ENCODE results near the gene FOXL2.

Gene FOXL2

DNA sequence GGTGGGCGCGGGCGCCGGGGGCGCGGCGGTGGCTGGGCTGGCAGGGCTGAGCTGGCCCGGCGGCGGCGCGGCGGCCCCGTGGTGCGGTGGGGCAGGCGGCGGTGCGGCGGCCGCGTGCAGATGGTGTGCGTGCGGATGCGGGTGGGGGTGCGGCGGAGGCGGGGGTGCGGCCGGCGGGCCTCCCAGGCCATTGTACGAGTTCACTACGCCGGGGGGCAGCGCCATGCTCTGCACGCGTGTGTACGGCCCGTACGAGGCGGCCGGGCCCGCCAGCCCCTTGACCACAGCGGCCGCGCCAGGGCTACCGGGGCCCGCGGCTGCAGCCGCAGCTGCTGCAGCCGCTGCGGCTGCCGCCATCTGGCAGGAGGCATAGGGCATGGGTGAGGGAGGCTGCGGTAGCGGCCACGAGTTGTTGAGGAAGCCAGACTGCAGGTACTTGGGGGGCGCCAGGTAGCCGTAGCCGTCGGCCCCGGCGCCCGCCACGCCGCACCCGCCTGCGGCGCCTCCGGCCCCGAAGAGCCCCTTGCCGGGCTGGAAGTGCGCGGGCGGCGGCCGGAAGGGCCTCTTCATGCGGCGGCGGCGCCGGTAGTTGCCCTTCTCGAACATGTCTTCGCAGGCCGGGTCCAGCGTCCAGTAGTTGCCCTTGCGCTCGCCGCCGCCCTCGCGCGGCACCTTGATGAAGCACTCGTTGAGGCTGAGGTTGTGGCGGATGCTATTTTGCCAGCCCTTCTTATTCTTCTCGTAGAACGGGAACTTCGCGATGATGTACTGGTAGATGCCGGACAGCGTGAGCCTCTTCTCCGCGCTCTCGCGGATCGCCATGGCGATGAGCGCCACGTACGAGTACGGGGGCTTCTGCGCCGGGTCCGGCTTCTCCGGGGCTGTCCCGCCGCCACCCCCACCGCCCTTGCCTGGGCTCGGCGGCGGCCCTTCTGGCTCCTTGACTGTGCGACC lies 951 bp downstream of the FOXL2 start:
- DNase-seq (ENCODE audit: low read depth in 4 of 4, low spot score in 1 of 4): no peak

DNA sequence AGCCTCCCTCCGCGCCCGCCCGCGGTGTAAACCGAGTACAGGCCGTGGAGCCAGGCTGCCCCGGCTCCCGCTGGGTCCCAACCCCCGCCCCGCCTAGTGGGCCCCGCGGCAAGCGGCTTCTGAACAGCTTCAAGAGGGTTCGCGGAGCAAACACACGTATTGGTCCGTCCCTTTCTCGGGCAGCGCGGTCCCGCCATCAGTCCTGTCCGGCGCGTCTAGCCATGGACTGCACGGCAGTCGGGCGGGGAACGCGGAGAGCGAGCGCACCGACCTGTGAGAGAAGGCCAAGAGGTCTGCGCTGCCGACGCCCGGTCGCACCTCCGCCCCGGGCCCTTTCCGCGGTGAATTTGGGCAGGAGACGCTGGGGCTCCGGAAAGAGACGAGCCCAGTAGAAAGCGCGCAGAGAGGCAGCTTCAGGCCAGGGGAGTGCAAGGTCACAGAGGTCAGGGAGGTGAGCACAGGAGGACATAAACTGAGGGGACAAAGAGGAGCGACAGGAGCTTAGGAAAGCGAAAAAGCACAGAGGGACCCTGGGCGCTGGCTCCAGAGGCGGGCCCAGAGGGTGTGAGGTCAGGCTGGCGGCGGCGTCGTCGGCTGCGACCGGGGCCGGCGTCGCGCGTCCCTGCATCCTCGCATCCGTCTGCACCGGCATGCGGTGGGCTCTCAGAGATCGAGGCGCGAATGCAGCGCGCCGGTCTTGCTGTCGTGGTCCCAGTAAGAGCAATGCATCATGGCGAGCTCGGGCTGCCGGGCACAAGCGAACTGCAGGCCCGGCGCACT lies 1.8 kb downstream of the FOXL2 start:
- DNase-seq (ENCODE audit: low read depth in 4 of 4, low spot score in 1 of 4): no peak

DNA sequence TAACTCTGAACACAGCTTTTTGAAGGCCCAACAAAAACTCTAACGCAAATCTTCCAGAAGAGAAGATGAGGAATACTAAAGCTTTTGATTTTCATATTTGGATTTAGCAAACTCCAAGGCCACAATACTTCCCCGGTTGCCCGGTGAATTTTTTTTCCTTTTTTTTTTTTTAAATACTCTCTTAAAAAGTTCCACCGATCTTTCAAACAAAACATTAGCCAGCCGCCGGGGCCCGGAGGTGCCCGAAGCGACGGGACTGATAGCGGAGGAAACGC lies 2.3 kb downstream of the FOXL2 start:
- no peak for DNase-seq (ENCODE audit: low read depth in 4 of 4, low spot score in 1 of 4)

DNA sequence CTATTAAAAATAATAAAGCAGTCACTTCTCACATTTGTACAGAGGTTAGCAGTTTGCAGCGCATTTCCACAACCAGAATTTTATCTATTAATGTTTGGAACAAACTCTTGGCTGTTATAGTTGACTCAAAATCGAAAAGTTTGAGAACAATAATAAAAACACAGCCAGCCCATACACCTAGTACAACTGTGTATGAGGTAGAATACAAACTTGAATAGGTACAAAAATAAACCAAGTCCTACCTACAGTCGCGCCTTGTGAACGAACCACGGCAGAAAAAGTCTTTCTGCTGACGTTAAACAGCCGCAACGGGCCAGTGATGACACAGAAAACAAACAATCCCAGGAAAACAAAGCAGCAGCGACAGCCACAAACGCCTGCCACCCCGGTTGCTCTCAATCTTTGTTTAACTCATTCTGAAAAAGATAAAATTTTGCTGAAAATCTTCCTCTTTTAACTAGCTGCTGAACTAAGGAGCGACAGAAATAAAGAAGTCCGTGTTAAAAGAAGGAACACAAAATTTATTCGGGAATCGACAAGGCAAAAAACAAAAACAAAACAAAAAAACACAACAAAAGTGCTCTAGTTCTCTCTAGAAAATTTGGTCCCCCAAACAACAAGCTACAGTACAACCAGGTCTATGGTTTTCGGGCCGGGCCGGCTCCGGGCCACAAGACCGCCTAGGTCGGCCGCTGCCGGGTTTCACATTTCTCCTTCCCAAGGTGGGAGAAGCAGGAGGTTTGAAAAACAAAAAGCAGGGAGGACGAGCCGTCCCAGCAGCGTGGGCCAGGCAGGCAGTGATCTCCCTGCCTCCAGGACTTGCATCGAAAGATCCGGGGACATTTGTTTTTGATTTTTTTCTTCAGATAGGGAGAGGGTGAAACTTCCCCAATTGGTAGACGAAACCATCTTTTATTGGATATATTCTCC lies 2.9 kb downstream of the FOXL2 start:
- DNase-seq (ENCODE audit: low read depth in 4 of 4, low spot score in 1 of 4): no peak

DNA sequence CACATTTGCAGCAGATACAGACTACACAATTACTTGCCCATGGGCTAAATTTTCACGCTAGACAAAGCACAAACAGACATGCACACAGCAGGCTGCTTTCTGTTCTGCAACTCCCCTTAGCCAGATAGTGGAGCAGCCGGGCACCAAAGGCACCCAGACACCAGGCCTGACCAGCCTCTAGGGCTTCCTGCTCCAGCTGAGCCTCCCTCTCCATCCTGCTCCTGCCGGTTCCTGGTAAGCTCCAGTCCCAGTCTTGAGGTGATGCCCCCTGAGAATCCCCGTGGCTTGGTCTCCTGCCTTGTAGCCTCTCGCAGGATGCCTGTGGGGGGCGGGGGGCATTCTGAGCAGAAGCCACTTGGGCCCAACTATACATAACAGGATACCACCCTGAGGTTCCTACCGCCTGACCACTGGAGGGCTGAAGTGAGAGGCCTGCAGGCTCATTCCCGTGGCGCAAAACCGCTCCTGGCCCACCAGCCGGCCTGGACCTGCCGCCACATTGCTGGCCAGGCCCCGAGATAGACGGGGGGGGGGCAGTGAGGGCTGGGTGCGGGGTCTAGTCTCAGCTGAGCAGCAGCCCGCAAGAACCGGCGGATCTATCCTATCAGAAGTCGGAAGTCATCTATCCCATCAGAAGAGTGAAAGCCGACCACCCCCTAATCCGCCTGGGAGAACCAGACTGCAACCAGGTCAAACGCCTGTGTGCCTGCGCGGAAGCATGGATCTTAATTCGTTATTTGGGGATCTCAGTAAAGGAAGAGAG lies 3.9 kb downstream of the FOXL2 start:
- no peak for DNase-seq (ENCODE audit: low read depth in 4 of 4, low spot score in 1 of 4)

DNA sequence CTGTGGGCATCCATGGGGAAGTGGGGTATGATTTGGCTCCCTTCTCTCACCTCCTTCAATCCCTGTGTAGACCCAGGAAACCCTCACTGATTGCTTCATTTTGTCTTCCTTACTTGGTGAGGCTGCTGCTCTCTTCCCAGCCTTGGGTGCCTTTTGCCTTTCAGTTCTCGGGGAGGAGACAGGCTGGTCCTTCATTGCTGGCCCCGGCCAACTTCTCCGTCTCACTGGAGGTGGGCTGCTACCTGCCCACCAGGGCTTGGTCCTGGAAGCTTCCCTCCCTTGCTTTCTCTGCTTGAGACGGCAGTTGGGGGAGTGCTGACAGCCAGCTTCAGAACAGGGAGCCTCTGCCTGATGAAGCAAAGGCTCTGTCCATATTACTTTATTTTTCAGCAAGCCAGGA lies 4.7 kb downstream of the FOXL2 start:
- no peak for DNase-seq (ENCODE audit: low read depth in 4 of 4, low spot score in 1 of 4)

DNA sequence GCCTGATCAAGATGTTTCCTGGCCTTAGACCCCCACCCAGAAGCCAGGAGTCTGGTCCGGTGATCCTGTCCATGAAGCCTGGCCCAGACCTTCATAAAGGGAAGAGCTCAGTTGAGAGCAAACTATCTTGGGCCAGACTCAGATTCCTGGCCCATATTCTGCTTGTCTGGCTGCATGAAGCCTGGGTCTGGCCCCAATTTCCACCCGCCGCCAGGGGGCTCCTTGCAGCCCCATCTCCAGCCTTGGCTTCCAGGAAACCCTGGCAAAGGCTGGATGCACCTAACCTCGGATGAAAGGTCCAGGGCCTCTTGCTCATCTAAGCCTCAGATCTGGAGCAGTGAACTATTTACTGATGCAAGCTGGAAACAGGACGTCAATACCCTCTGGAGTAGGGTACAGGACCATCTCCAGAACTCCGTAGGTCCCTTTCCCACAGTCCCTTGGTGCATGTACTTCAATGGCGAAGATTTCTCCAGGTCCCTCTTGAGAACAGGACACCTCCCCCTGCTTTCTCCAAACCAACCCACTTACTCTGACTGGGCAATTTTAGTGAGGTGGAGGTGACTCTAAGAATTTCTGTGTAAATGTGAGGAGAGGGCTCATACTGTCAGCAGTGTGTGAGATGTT lies 5.6 kb downstream of the FOXL2 start:
- DNase-seq (ENCODE audit: low read depth in 4 of 4, low spot score in 1 of 4): no peak

DNA sequence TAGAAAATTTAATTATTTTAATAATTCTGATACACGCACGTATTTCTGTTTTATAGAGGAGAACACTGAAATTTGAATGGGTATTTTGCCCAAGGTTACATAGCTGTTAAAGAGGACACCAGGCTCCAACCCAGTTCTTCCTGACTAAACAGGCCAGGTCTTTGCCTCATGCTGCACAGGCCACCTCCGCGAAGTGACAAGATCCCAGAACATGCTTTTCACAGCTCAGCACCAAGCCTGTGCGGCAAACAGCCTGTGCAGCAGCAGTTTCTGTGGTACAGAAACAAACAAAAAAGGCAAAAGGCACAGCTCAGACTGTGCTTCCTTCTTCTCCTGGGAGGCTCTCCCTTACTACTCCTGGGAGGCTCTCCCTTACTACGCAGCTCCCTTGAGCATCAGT lies 6.5 kb downstream of the FOXL2 start:
- no peak for DNase-seq (ENCODE audit: low read depth in 4 of 4, low spot score in 1 of 4)

DNA sequence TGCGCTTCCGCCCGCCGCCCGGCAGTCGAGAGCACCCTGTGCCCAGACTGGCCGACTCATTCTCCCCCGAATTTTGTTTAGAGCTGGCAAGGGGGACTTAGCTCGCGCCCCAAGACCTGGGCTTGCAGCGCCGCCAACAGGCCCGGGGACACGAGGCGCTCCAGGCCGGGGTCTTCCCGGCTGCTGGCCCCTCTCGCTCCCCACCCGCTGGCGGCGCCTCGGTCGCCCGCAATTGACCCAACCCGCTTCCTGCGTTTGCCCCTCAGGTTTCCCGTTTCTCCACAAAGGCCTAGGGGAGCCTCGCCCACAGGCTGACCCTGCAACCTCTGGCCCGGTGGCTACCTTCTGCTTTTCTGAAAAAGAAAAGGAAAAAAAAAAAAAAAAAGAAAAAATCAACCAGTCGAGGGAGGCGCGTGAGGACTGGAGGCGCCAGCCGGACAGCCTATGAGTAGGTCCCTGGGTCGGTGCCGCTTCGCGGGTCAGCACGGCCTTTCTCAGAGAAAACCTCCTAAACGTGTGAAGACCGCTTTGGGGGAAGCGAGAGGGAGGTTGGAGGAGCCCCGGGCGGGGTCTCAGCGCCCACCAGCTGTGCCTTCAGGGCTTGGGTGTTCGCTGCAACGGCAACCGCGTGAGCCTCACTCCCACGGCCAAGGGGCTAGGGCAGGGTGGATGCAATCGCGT lies 7.2 kb downstream of the FOXL2 start:
- DNase-seq (ENCODE audit: low read depth in 4 of 4, low spot score in 1 of 4): no peak

DNA sequence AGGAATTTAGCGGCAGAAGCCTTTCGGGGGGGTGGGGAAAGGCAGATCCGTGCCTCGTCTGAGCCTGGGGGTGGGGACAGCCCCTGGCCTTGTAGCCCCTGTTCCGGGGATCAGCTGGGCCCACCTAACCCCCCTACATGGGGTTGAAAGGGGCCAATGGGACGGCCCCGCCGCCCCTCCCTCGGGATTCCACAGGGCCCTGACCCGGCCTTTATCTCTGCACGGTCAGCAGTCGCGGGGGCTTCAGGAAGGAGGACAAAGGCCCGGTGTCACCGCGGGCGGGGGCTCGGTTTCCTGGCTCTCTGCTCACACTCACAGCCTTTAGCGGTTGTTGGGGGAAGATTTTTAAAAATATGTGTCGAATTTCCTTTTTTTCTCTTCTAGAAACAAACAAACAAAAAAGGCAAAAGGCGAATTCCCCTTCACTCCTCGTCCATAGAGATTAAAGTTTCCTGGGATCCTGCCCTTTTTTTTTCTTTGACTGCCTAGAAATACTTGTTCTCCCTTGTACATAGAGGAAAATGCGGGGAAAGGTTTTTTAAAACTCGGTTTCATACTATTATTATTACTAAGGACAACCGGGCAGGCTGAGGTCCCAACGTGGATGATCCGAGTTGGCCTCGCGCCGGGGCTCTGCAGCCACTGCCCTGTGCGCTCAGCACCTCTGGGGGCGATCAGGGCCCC lies 7.9 kb downstream of the FOXL2 start:
- no peak for DNase-seq (ENCODE audit: low read depth in 4 of 4, low spot score in 1 of 4)

DNA sequence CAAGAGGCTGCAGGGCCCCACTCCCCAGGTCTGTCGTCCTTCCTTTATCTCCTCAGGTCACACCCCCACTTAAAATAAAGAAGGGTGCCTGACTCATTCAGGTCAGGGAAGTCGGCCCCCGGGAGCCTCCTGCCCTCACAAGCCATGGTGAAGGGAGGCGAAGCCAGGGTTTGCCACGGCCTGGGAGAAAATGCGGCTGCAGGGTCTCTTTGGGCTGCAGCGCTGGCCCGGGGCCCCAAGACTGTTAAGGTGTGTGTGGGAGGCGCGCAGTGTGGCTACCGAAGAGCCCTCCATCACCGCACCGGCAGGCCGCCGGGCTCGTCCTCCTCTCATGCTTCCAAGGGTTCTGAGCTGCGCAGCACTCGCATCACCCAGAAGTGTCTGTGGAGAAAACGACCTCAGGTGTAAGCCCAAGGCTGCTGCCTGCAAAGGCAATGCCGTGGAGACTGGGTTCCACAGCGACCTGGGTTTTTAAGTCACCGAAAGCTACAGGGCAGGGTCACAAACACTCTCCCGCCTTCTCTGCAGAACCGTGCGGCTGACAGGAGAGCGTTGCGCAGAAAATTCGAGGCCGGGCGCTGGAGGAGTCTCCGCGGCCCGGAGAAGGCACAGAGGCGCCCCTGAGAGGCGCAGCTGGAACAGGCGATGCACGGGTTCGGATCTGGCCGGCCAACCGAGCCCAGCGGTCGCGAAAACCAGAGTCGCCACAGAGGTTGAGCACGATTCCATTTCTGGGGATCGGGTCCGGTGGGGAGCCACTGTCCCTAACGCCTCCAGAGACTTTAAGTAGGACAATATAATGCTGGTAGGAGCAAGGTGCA lies 8.7 kb downstream of the FOXL2 start:
- DNase-seq (ENCODE audit: low read depth in 4 of 4, low spot score in 1 of 4): no peak

DNA sequence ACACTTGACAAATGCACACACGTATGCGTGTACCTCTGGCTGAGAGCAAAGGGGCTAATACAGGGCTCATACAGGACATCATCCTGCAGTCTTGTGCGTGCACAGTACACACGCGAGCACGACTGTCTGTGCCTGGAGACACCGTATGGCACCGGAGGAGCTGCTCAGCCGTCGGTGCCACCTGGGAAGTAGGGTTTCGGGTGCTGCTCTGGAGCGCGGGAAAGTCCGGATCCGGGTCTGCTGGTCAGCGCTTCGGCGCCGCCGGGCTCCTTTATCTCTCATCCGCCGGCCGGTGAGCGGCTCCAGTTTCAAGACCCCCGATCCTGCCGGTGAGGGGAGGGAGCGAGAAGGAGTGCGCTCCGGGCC lies 9.3 kb downstream of the FOXL2 start:
- DNase-seq (ENCODE audit: low read depth in 4 of 4, low spot score in 1 of 4): no peak

DNA sequence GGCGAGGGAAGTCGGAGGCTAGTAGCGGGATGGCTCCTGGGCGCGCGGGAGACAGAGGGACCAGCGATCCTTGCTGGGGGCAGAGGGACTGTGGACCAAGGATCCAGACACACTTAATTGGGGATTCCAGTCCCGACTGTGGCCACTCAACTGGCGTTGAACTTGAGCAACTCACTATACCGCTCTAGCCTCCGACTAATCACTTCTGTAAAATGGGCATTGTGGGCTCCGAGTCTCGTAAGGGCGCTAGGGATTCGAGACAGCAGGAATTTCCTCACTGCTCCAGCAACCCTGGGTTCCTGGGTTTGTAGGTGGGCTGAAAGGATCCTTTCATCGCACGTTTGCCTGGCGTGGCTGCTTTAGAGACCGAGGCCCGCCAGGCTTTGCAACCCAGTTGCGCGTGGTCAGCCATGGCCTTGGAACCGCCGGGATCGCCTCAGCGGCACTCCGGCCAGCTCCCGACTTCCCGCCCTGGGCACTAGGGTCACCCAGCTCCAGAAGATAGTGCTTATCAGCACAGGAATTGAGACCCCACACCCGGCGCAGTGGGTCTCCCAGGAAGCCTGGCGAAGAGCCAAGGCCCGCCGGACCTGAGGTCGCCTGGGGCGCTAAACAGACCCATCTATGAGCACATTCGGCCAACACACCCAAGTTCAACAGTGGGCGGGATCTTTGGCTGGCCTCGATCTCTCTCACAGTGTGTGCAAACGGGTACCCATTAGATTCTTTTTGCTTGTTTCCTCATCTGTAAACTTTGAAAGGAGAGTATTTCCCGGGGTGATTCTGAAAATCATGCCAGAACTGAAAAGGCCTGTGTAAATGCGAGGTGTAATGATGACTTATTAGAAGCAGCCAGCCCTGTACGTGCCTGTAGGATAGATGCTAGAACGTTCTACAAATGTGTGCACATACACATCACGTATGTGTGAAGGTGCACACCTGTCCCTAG lies 9.9 kb downstream of the FOXL2 start:
- DNase-seq (ENCODE audit: low read depth in 4 of 4, low spot score in 1 of 4): no peak

DNA sequence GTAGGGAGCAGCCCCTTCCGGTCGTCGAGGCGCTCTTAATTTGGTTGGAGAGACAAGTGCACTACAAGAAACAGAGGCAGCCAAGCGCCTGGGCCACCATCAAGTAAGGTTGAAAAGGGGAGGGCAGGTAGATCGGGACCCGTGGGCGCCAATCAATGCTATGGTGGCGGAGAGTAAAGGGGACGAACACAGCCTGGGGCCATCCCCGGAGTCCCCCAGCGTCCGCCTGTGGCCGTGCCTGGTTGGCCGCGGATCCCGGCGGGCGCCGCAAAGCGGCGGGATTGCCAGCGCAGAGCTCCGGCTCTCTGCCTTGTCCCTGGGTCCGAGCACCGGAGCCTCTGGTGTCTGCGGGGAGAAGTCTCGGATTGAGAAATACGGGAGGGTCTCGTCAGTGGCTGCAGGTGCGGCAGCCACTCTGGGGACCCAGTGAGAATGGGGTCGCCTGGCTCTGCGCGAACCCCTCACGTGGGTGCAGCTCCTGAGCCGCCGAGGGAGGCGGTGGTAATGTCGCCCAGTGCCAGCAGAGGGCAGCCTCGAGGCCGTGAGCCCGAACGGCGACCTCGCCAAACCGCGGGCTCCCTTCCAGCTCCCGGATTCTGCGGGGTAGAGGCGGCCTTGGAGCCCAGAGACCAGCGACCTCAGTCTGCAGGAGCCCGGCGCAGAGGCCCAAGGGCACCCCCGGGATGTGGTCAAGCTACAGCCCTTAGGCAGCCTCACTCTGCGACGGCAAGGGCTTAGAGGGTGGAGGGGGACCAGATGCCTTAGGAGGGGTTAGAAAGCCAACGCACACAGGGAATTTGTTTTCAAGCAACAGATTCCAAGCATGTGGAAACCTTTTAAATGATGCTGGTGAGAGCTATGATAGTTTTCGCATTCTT lies 10.8 kb downstream of the FOXL2 start:
- DNase-seq (ENCODE audit: low read depth in 4 of 4, low spot score in 1 of 4): peak; percentile 59 to 74 (median 68)

DNA sequence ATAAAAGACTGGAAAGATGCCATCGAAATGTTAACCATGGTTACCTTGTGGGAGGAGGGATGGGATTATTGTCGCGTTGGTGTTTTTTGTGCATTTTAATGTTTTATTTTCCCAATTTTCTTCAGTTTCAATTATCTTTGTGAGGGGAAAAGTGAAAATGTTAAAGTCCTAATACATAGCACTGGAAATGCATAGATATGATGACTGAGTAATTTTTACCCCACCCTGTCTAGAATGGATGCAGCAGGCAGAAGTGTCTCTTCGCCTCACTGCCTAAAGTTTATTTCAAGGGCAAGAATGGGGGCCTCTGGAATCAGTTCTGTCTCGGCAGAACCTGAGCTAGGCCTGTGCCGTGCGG lies 11.5 kb downstream of the FOXL2 start:
- no peak for DNase-seq (ENCODE audit: low read depth in 4 of 4, low spot score in 1 of 4)

DNA sequence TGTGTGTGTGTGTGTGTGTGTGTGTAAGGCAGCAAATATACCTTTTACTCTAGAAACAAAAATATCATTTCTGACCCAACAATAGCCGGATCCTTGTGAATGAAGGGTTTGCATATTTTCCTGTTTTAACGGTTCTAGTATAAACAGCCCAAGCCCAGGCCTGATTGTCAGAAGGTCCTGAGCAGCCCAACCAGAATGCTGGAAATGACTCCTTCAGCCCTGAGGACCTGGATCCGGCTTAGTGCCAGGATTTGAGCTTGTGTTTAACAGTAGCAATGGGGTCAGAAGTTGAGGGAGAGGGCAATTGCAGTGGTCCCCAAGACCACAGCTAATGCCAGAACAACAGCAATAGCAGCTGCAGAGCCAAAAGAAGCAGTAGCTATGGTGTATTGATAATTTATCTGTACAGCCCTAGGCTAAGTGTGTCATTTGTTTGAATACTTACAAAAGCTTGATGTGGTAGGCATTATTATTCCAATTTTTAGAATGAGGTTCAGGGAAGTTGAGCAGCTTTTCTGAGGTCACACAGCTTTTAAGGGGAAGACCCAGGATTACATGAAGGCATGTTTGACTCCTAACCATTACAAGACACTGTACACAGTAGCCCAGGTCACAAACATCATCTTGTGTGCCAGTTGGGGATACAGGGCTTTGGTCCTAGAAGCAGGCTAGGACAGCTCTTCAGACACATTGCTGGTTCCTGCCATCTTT lies 12.8 kb downstream of the FOXL2 start:
- no peak for DNase-seq (ENCODE audit: low read depth in 4 of 4, low spot score in 1 of 4)
